Fibroblast of peridontal ligament (primary cell): ENCODE measurements around the gene CDH22.

Experiments
- DNase-seq: peaks from one replicate; pipeline ENCODE4 v3.0.0-alpha.2; 2010; ENCODE audit errors: extremely low read depth

CDH22 gene

GRCh38 chr20:46300281-46300680, 8.0 kb downstream of the CDH22 start:
- DNase-seq: no peak

- no peak for DNase-seq
Measured at GRCh38 chr20:46299078-46299477, 9.2 kb downstream of the CDH22 start.

GRCh38 chr20:46298374-46298773, 9.9 kb downstream of the CDH22 start:
- DNase-seq: no peak

GRCh38 chr20:46296526-46297250, 11.6 kb downstream of the CDH22 start:
- DNase-seq: no peak

GRCh38 chr20:46293084-46293483, 15.2 kb downstream of the CDH22 start:
- DNase-seq: peak; percentile 44

- no peak for DNase-seq
Measured at GRCh38 chr20:46291401-46291800, 16.9 kb downstream of the CDH22 start.

GRCh38 chr20:46289432-46289831, 18.9 kb downstream of the CDH22 start:
- no peak for DNase-seq

GRCh38 chr20:46286977-46287376, 21.3 kb downstream of the CDH22 start:
- no peak for DNase-seq

- no peak for DNase-seq
Measured at GRCh38 chr20:46286382-46286781, 21.9 kb downstream of the CDH22 start.

- no peak for DNase-seq
Measured at GRCh38 chr20:46285740-46286139, 22.6 kb downstream of the CDH22 start.

- DNase-seq: no peak
Measured at GRCh38 chr20:46285072-46285471, 23.2 kb downstream of the CDH22 start.

GRCh38 chr20:46284040-46284427, 24.3 kb downstream of the CDH22 start:
- DNase-seq: no peak

GRCh38 chr20:46283426-46284039, 24.8 kb downstream of the CDH22 start:
- DNase-seq: no peak

GRCh38 chr20:46282669-46283068, 25.6 kb downstream of the CDH22 start:
- DNase-seq: no peak

- DNase-seq: no peak
Measured at GRCh38 chr20:46279103-46279502, 29.2 kb downstream of the CDH22 start.

GRCh38 chr20:46277602-46278001, 30.7 kb downstream of the CDH22 start:
- DNase-seq: no peak

- no peak for DNase-seq
Measured at GRCh38 chr20:46276531-46276930, 31.8 kb downstream of the CDH22 start.

GRCh38 chr20:46275091-46275490, 33.2 kb downstream of the CDH22 start:
- no peak for DNase-seq

- no peak for DNase-seq
Measured at GRCh38 chr20:46273717-46274116, 34.6 kb downstream of the CDH22 start.

GRCh38 chr20:46272389-46273047, 35.8 kb downstream of the CDH22 start:
- DNase-seq: no peak

GRCh38 chr20:46270977-46271744, 37.1 kb downstream of the CDH22 start:
- DNase-seq: no peak

GRCh38 chr20:46269372-46269771, 38.9 kb downstream of the CDH22 start:
- no peak for DNase-seq
